T-helper 22 cell (primary cell): ENCODE results near the gene TBXAS1.

Experiments
- DNase-seq: peaks from one replicate; pipeline ENCODE4 v3.0.0-alpha.2; 2020; ENCODE audit warnings: low read depth

Gene TBXAS1

GRCh38 chr7:139855498-139856270, 26.6 kb downstream of the TBXAS1 start:
- DNase-seq, result no peak

- DNase-seq, result no peak
These were observed 28.7 kb downstream of the TBXAS1 start for GRCh38 chr7:139857791-139858190.

GRCh38 chr7:139860090-139860775, 31.2 kb downstream of the TBXAS1 start:
- no peak for DNase-seq

- no peak for DNase-seq
These were observed 32.7 kb downstream of the TBXAS1 start for GRCh38 chr7:139861803-139862202.

GRCh38 chr7:139866047-139866837, 37.2 kb downstream of the TBXAS1 start:
- DNase-seq, result no peak

- no peak for DNase-seq
These were observed 38.8 kb downstream of the TBXAS1 start for GRCh38 chr7:139867847-139868246.

- no peak for DNase-seq
These were observed 40.8 kb downstream of the TBXAS1 start for GRCh38 chr7:139869886-139870285.

- no peak for DNase-seq
These were observed 41.3 kb downstream of the TBXAS1 start for GRCh38 chr7:139870380-139870779.

GRCh38 chr7:139871331-139871730, 42.3 kb downstream of the TBXAS1 start:
- DNase-seq, result no peak

GRCh38 chr7:139871820-139872219, 42.8 kb downstream of the TBXAS1 start:
- DNase-seq, result no peak

GRCh38 chr7:139873593-139874301, 44.7 kb downstream of the TBXAS1 start:
- no peak for DNase-seq

- no peak for DNase-seq
These were observed 45.2 kb downstream of the TBXAS1 start for GRCh38 chr7:139874302-139874629.

- DNase-seq, result no peak
These were observed 46.8 kb downstream of the TBXAS1 start for GRCh38 chr7:139875821-139876241.

GRCh38 chr7:139876622-139877283, 47.7 kb downstream of the TBXAS1 start:
- DNase-seq, result no peak

GRCh38 chr7:139883814-139884213, 54.8 kb downstream of the TBXAS1 start:
- DNase-seq, result no peak

- DNase-seq, result no peak
These were observed 55.4 kb downstream of the TBXAS1 start for GRCh38 chr7:139884441-139884840.

GRCh38 chr7:139885511-139885910, 56.4 kb downstream of the TBXAS1 start:
- no peak for DNase-seq

- DNase-seq, result no peak
These were observed 57.1 kb downstream of the TBXAS1 start for GRCh38 chr7:139886206-139886605.

GRCh38 chr7:139886899-139887298, 57.8 kb downstream of the TBXAS1 start:
- no peak for DNase-seq

GRCh38 chr7:139887992-139888481, 59.0 kb downstream of the TBXAS1 start:
- no peak for DNase-seq

GRCh38 chr7:139889186-139889871, 60.3 kb downstream of the TBXAS1 start:
- DNase-seq, result no peak
